ENCODE data around the gene ZDHHC6. TPM values are rescaled to one million over a fixed set of nuclear protein-coding genes. Genes with fewer than 3 reads are reported as not detected.

ZDHHC6 gene
- polyA plus RNA-seq, 3 donors = 34.0 to 39.2 (median 39.0) TPM

GRCh38 chr10:112461029-112461887 is 14.5 kb upstream of the ZDHHC6 start:
- Histone ChIP-seq H3K27me3 (ENCODE audit: control insufficient read depth in 2 of 2, insufficient read depth in 2 of 2, low read length in 2 of 2) (no peaks in the 10 kb centered on the region), H3K9me3 (replicated peaks in 1 of 2; ENCODE audit: control insufficient read depth in 1 of 2, insufficient read depth in 1 of 2, low read length in 2 of 2) (no peaks in the 10 kb centered on the region), H3K79me2 (ENCODE audit: insufficient read depth, low read length) (peaks cover 3% of the 10 kb centered on the region), H4K20me1 (ENCODE audit: insufficient read depth, low read length) (peaks cover 32% of the 10 kb centered on the region), H3K36me3 (replicated peaks in 1 of 2; ENCODE audit: control insufficient read depth in 1 of 2, insufficient read depth in 2 of 2, low read length in 2 of 2) (peaks cover 29 to 64% of the 10 kb centered on the region in 2 donors), H3K4me3 (replicated peaks in 1 of 3; ENCODE audit: low read depth in 2 of 3, low read length in 3 of 3) (no peak overlapping the region), H3K4me2 (replicated peaks; ENCODE audit: extremely low read depth, low read length, poor library complexity, severe bottlenecking) (no peak overlapping the region), H2AFZ (ENCODE audit: insufficient read depth, low read depth, low read length, poor library complexity, severe bottlenecking) (no peak overlapping the region), H3K27ac (ENCODE audit: low read depth in 1 of 2, low read length in 2 of 2) (no peak overlapping the region), H3K9ac (ENCODE audit: insufficient read depth, low read length, poor library complexity, severe bottlenecking) (no peak overlapping the region), H3K4me1 (ENCODE audit: control insufficient read depth in 1 of 2, insufficient read depth in 2 of 2, low read length in 2 of 2) (no peaks in the 10 kb centered on the region)
- no peak for DNase-seq
- Mint-ChIP-seq H3K4me3 (no peak overlapping the region), H3K36me3 (peaks cover 45 to 46% of the 10 kb centered on the region in 2 donors), H3K27me3 (ENCODE audit: low read depth in 3 of 3) (no peaks in the 10 kb centered on the region), H3K9me3 (peaks cover 0 to 3% (median 0%) of the 10 kb centered on the region in 7 donors), H3K27ac (peak overlapping the region in 1 of 7 donors; percentile 43), H3K4me1 (no peaks in the 10 kb centered on the region)
- no peak for TF ChIP-seq CTCF (IDR thresholded peaks at IDR 0.05)
- 100% methylated on average over 2 of the region's 4 CpGs for WGBS (ENCODE audit: insufficient coverage)
- intact Hi-C loops (cut with micrococcal nuclease) = no loop called here

- H3K36me3 Mint-ChIP-seq = peaks cover 38 to 39% of the 10 kb centered on the region in 2 donors
- Histone ChIP-seq H3K27me3 (ENCODE audit: control insufficient read depth in 2 of 2, insufficient read depth in 2 of 2, low read length in 2 of 2) (no peaks in the 10 kb centered on the region), H3K4me3 (replicated peaks in 1 of 3; ENCODE audit: low read depth in 2 of 3, low read length in 3 of 3) (no peak overlapping the region), H2AFZ (ENCODE audit: insufficient read depth, low read depth, low read length, poor library complexity, severe bottlenecking) (no peak overlapping the region), H3K4me2 (replicated peaks; ENCODE audit: extremely low read depth, low read length, poor library complexity, severe bottlenecking) (no peak overlapping the region), H4K20me1 (ENCODE audit: insufficient read depth, low read length) (peaks cover 41% of the 10 kb centered on the region), H3K27ac (ENCODE audit: low read depth in 1 of 2, low read length in 2 of 2) (no peak overlapping the region), H3K9ac (ENCODE audit: insufficient read depth, low read length, poor library complexity, severe bottlenecking) (no peak overlapping the region), H3K79me2 (ENCODE audit: insufficient read depth, low read length) (peaks cover 4% of the 10 kb centered on the region), H3K36me3 (replicated peaks in 1 of 2; ENCODE audit: control insufficient read depth in 1 of 2, insufficient read depth in 2 of 2, low read length in 2 of 2) (peaks cover 20 to 55% of the 10 kb centered on the region in 2 donors), H3K4me1 (ENCODE audit: control insufficient read depth in 1 of 2, insufficient read depth in 2 of 2, low read length in 2 of 2) (no peaks in the 10 kb centered on the region), H3K9me3 (replicated peaks in 1 of 2; ENCODE audit: control insufficient read depth in 1 of 2, insufficient read depth in 1 of 2, low read length in 2 of 2) (no peaks in the 10 kb centered on the region)
- peaks cover 0 to 3% (median 0%) of the 10 kb centered on the region in 7 donors for H3K9me3 Mint-ChIP-seq
- H3K27me3 Mint-ChIP-seq (ENCODE audit: low read depth in 3 of 3) = no peaks in the 10 kb centered on the region
- no peak for TF ChIP-seq CTCF (IDR thresholded peaks at IDR 0.05)
- intact Hi-C loops (cut with micrococcal nuclease) = no loop called here
- no peak for DNase-seq
- H3K4me1 Mint-ChIP-seq = no peaks in the 10 kb centered on the region
- no CpG with 5 or more reads among the region's 2 CpGs for WGBS (ENCODE audit: insufficient coverage)
- no peak overlapping the region for H3K4me3 Mint-ChIP-seq
- H3K27ac Mint-ChIP-seq = no peak overlapping the region
These were observed 13.7 kb upstream of the ZDHHC6 start for GRCh38 chr10:112460366-112460765.

All from CD14-positive monocyte (primary cell).